Measurements from ENCODE around the gene GRIN2B.

GRIN2B gene

DNA sequence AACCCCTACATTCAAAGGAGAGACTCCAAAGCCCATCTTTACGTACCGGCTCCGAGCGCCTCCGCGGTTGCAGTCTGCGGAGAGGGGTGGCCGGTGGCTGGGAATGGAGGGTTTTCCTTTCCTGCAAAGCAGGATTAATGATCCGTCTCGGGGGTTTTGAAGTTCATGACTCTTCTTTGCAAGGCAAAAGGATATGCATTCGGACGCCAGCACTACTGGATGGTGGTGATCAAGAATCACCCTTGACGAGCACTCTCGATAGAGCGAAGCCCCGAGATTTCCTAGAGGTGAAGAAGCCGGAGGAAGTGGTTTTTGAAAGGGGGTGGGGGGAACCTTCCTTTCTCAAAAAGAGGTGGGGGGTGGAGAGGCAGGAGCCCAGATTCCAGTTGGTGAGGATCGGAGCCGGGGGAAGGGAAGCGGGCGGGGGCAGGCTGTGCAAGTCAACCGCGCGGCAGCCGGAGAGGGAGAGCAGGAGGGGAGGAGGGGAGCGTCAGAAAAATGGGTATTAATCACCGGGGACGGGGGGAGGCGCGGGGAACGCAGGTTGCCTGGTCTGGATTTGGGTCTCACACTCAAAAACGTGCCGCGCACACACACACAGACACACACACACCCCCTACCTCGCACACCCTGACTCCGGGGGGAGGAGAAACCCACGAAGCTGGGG lies at the start of gene GRIN2B:
Gene GRIN2B, minus strand, starts transcription at position 307 of the 667 bp plus-strand sequence. CDS start 115,394 bp downstream, outside the sequence.
- in situ Hi-C loops (cut with MboI; ENCODE audit: low sequenced_read_pairs), result no loop called here

DNA sequence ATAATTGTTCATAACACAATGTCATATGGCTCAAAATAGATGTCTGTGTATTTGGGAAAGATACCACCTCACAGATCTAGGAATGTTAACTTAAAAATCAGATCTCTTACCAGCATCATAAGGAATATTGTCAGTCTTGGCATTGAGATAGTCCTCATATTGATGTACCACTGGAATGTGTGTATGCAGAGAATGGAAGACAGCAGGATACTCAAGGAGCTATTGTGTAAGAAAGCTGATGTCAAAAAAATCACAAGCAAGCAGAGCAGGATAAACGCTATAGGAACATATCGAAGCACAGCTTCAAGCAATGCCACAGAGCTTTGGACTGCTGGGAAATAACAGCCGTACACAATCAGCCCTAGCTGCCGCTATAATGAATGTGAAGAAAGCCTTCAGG lies 45.1 kb upstream of the GRIN2B start:
- in situ Hi-C loops (cut with MboI; ENCODE audit: low sequenced_read_pairs), result no loop called here

DNA sequence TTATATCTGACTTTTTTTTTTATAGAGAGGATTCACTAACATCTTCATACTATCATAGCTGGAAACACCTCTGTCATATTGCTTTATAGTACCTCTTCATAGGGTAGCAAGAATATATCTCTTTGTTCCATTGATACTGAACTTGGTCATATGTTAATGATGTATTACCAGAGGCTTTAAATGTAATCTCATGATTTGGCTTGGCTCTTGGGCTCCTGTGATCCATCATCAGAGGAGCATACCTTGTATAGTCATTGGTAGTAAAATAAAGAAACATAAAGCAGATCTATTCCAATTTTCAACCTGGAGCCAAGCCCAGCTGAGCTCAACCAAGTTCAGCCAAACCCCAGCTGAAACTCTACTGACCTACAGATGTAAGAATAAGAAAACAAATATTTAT lies 43.2 kb upstream of the GRIN2B start:
- in situ Hi-C loops (cut with MboI; ENCODE audit: low sequenced_read_pairs), result no loop called here

DNA sequence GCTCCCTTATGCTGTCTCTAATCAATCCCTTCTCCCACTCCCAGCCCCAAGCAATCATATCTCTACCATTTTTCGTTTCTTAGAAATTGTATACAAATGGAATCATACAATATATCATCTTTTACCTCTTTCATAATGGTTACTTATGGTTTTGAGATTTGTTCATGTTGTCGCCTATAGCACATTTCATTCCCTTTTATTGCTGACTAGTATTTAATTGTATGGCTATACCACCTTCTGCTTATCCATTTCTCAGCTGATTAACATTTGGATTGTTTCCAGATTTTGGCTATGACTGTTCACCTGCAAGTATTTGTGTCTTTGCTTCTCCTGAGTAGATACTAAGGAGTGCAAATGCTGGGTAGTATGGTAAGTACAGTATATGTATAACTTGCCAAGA lies 36.7 kb upstream of the GRIN2B start:
- in situ Hi-C loops (cut with MboI; ENCODE audit: low sequenced_read_pairs), result no loop called here

DNA sequence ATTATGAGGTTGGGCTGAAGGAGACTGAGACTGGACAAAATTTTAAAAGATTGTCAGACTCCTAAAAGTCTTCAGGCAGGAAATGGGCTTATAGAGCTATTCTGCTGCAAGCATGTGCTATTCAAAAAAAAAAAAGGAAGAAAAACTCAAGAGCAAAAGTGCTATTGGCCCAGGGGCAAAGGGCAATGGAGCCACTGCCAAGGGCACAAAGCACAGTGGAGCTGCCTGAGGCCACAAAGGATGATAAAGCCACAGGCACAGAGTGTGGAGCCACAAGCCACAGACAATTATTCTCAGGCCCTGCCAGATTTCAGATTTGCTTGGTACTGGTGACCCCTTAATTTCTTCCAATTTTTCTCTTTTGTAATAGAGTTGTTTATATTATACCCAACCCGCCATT lies 29.6 kb upstream of the GRIN2B start:
- in situ Hi-C loops (cut with MboI; ENCODE audit: low sequenced_read_pairs), result no loop called here

DNA sequence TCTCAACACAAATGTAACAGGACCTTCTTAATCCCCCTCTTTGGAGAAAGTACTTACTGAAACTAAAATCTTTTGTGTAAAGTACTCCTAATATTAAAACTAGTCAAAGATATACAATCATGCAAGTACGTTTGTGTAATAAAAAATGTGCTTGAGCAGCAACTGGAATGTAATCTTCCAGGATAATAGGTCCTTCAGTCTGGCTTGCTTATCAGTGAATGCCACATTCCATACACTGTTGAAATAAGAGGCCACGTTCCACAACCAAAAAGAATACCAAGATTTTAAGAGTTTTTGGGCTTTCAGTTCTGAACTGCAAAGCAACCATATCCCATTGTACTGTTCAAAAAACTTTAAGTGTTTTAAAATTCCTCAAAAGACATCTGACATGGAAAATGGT lies 26.2 kb upstream of the GRIN2B start:
- in situ Hi-C loops (cut with MboI; ENCODE audit: low sequenced_read_pairs), result no loop called here

DNA sequence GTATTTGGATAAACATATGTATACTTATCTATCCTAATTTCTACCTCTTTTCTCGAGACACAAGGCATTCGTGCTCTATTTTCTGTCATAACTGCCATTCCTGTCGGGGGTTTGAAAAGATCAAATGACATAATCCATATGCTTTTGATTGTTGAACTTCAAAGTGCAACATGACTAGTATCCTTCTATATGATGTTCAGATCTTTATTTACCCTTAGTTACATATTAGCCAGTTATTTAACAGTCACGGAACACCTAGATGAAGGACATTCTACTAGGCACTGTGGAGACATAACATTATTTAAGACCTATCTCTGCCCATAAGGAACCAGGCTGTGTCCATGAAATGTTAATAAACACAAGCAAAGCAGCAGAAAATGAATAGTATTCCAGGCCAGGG lies 11.2 kb upstream of the GRIN2B start:
- in situ Hi-C loops (cut with MboI; ENCODE audit: low sequenced_read_pairs), result no loop called here

DNA sequence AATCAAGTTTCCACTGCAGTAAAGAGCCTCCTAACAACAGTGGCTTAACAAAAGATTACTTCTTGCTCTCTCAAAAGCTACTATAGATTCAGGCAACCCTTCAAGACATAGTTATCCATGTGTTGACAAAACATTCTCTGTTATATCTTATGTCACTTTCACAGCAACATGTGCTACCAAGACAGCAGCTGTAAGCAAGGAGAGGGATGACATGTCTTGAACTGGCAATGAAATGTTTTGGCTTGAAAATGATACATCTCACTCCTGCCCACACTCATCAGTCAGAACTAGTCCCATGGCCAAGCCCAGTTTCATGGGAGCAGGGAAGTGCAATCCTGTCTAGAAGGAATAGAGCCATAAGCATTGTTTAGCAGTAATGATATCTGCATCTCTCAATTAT lies 10.7 kb upstream of the GRIN2B start:
- in situ Hi-C loops (cut with MboI; ENCODE audit: low sequenced_read_pairs), result no loop called here

DNA sequence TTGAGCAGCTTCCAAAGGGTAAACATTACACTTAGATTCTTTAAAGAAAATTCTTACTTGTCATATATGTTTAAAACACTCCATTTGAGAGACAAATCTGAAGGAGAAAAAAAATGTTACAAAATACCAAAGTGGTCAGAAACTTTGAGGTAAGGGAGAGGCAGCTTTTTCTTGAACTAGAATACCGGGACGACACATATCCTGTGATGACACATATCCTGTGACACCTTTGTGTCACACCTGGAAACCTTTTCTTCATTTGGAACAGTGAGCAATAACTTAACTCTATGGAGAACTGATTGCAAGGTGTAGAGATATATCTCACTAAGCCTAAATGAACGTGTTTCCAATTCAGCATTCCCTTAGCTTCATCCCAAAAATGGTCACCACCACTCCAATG lies 4.6 kb upstream of the GRIN2B start:
- in situ Hi-C loops (cut with MboI; ENCODE audit: low sequenced_read_pairs), result no loop called here

DNA sequence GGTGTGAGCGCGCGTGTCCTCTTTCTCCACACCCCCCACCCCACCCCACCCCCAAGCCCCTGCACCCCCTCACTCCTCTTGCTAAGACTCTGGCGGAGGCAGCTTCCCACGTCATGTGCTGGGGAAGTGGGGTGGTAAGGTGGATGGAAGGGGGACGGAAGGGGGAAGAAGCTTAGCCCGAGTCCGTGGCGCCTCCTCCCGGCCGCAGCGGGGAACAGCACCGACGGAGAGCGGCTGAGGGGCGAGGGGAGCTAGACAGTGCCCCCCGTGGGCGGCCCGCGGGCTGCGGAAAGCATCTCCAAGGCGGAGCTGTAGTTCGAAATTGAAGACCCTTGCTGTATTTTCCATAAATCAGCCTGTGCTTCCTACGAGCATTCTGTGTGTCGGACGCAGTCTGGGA lies 588 bp upstream of the GRIN2B start:
- in situ Hi-C loops (cut with MboI; ENCODE audit: low sequenced_read_pairs), result no loop called here

DNA sequence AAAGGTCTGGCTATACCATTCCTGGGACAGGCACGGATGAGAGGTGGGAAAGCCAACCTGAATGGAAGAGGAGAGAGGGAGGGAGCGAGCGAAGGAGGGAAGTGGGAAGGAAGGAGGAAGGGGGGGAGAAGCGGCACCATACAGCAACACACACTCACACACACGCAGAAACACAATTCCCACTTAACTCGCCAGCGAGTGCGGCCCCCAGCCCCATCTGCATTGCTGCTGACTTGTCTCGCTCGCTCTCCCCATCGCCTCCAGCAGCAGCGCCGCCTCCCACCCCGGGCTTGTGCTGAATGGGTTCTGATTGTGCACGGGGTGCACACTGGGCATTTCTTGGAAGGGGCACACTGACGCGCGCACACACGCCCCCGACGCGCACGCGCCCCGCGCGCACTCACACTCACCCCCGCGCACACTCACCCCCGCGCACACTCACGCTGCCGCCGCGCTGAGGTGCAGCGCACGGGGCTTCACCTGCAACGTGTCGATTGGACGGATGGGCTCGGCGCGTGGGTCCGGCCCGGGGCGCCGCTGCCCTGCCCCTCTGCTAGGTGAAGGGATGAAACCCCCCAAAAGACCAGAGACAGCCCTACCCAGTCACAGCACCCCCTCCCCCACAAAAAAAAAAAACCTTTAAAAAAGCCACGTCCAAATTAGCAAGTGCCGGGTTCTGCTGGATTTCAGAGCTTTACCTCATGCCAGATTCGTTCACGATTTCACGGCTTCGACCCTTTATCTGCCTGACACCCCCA lies 685 bp downstream of the GRIN2B start:
- in situ Hi-C loops (cut with MboI; ENCODE audit: low sequenced_read_pairs), result no loop called here

DNA sequence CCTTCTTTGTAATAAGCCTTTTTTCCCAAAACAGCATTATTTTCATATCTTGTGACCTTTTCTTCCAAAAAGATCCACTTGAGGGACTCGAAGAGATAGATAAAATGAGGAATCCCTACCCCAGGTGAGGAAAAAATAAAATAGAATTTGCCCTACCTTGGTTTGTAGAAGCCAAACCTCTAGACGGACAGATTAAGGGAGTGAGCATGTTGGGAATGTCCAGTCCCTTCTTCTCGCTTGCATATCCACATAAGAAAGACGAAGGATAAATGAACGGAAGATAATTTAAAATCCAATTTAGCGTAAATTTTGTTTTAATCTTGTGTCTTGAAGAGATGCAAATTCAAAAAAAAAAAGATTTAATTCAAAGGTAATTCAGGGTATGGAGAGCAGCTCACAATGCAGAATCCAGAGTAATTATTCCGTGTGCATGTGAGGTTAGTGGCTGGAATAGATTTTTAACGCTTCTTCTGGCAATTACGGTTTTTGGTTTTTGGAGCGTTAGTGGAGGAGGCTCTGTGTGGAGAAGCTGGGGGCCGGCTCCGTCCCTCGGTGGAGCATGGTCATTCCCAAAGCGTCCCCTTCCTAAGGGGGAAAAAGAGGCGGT lies 1.5 kb downstream of the GRIN2B start:
- in situ Hi-C loops (cut with MboI; ENCODE audit: low sequenced_read_pairs), result no loop called here

DNA sequence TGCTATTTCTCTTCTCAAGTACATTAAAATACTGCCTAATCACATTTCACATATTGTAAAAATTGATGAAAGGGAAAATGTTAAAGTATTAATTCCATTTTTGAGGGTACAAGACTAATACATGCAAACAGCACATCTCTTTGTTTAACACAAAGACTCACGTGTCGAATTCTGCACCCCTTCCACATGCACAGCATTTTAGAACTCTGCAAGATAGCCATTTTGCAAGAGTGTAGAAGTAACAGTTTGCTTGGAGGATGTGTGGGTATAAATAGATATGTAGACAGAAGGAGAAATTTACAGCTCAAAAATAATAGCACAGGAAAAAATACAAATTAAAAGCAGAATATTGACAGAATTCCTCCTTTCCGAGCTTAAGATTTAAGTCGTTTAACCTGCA lies 2.5 kb downstream of the GRIN2B start:
- in situ Hi-C loops (cut with MboI; ENCODE audit: low sequenced_read_pairs), result no loop called here

DNA sequence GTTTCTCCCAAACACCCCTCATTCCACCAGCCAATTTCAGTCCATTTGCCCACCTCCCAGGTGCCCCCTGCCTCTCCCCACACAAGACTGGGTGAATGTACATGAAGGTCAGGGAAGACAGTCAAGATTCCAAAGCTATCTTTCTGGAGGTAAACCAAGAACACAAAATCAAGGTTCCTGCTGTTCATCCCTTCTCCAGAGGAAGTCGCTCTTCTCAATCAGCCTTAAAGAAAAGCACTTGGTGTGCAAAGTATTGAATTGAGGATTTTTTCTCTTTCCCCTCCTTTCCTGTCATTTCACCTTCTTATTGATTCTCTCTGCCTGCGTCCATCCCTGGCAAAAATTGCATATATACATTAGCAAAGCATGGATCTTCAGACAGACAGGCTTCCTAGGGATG lies 4.5 kb downstream of the GRIN2B start:
- in situ Hi-C loops (cut with MboI; ENCODE audit: low sequenced_read_pairs), result no loop called here

DNA sequence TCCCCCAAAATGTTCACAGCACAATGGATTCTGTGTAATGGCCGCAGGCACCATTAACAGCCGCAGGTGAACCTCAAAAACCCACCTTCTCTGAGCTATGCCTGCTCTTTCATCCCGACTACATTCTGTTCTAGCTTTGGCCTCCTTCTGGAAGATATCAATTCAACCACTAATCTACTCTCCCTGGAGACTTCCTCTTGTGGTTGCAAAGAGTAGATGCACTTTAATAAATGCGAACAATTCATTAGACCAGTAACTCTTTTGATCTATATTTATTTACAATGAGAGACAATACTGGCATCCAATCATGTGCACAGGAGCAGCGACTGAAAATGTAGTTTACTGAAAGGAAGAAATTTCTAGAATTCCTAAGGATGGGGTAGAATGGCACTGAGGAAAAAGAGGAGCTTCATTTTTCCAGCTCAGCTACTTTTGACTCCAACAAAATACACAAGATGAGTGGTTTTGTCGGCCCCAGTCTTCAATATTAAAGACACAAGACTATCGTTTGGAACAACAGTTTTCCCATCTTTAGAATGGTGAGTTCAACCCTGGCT lies 5.3 kb downstream of the GRIN2B start:
- in situ Hi-C loops (cut with MboI; ENCODE audit: low sequenced_read_pairs), result no loop called here

DNA sequence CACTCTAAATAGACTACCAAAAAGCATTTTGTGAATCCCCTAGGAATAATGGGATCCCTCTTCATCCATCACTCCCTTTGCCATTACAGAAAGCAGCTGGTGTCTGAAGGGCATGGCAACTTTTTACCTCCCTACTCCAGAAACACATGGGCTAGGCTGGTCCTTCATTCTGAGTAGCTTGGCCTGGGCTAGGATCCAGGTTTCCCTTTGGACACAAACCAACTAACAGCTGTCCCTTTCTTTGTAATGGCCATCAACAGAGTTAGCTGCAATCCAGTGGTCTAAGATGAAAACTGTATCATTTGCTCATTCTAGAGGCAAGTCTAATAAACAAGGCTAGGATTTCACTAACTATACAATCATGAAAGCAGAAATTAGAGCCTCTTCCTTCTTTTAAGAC lies 7.4 kb downstream of the GRIN2B start:
- in situ Hi-C loops (cut with MboI; ENCODE audit: low sequenced_read_pairs), result no loop called here

DNA sequence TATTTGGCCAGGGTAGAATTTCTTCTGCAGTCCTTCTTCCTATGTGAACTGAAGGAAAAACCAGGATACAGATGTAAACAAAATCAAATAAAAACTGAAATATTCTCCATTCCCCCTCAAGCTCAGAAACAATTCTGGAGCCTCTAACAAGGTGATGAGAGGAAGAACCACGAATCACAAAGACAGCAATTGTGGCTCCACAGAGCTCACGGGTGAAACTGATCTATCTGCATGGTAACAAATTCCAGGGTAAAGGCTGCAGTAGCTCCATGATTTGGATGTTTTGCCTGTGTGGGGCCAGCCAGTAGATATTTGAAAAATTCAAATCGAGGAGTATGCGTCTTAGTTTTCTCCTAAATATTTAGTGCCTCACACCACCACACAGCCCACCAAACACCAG lies 10.6 kb downstream of the GRIN2B start:
- in situ Hi-C loops (cut with MboI; ENCODE audit: low sequenced_read_pairs), result no loop called here

DNA sequence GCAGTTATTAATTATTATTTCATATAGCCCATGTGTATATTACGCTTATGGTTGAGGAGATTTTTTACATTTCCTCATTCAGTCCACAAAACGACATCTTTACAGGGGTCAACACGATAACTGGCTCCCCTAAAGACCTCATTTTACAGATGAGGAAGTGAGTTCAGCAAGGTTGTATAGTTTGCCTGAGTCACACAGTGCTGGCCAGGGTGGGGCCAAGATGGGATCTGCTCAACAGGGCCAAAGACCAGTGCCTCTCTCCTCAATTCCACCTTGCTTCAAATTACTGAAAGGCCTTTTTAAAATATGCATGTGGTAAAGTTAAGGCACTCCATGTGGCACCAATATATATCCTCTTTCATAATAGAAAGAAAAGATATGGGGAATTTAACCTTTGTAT lies 13.1 kb downstream of the GRIN2B start:
- in situ Hi-C loops (cut with MboI; ENCODE audit: low sequenced_read_pairs), result no loop called here

DNA sequence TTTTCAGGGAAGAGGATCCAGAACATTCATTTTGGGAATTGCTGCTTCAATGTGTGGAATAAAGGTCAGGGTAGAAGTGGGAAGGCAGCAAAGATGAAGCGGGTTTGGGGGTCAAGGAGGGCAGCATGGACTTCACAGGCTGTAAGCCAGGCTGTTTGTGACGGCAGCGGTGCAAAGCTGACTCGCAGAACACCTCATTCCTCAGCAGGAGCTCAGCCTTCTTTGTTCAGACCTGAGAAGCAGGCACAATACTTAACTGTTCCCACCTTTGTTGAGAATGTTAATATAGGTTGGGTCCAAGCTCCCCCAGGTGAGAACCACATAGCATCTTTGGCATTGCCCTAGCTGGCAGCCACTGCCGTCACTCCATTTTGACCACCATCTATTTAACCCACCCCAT lies 16.7 kb downstream of the GRIN2B start:
- in situ Hi-C loops (cut with MboI; ENCODE audit: low sequenced_read_pairs), result no loop called here

DNA sequence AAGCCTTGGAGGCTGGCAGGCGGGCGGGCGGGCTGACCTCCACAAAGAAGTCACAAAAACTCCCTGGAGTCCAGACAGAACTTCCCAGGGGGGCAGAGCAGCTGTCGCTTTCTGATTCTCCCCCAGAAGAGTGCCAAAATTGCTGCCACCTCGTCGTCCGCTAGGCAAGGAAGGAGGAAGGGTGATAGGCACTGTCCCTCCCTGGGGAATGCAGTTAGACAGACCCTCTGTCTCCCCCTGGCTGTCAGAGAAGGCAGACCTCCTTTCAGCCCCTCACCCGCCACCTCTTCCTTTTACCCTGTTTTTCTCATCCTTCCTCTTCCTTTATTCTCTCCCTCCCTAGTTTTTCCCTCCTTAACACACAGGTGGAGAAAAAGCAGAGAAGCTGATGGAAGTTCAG lies 18.7 kb downstream of the GRIN2B start:
- in situ Hi-C loops (cut with MboI; ENCODE audit: low sequenced_read_pairs), result no loop called here

DNA sequence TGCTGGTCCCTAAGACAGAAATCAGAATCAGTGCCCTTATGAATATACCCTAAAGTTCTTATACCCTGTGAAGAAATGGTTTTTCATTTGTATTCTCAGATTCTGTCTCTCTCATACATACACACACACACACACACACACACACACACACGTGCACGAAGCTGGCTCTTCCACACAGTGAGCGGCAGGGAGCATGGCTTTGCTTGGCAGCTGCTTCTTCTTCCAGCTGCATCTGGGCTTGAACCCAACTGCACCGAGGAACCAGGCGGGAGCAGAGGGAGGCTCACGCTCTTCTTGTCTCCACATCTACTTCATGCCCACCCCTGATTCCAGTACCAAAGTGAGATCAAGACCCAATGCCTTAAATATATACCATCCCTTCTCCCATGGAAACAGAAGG lies 19.4 kb downstream of the GRIN2B start:
- in situ Hi-C loops (cut with MboI; ENCODE audit: low sequenced_read_pairs), result no loop called here

DNA sequence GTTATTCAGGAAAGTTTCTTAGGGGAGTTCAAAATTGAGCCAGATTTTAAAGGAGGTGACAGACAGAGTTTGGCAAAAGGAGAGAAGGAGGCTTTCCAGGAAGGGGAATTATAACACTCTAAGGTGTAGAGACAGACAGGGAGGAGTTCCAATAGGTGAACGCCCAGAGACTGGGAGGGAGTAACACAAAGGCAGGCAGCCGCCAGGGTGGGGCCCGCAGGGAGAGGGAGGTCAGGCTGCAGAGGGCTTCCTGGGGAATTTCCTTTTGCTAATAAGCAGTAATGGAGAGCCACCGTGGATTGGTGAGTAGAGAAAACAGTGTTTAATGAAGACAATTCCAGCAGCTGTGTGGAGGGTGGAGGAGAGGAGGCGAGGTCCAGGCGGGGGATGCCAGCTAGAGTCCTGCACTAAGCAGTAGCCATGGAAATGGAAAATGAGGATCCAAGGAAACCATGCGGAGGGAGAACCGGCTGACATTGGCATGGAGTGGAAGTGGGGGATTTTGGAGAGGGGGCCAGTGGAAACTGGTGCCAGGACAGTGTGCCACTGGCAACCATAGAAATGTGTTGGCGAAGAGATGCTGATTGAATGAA lies 22.2 kb downstream of the GRIN2B start:
- in situ Hi-C loops (cut with MboI; ENCODE audit: low sequenced_read_pairs), result no loop called here
